Thymus (tissue), 14 donors: ENCODE results near the gene KATNIP. TPM values are rescaled to one million over a fixed set of nuclear protein-coding genes. Genes with fewer than 3 reads are reported as not detected.
A peak's percentile ranks its signal among the peaks of the same experiment; 100 is the strongest.

Experiments
- DNase-seq, 9 donors: peaks; one replicate each; pipeline ENCODE4 v3.0.0-alpha.2; 2013; ENCODE audit warnings: low spot score in 9 of 9, low read depth in 6 of 9, missing footprints in 1 of 9
- H3K27ac ChIP-seq, 2 donors: one replicate each; pipeline ENCODE4 v1.5.1; 2013; ENCODE audit warnings: control low read depth in 1 of 2, low read depth in 1 of 2, low read length in 1 of 2, mild to moderate bottlenecking in 1 of 2, moderate library complexity in 1 of 2
- H3K27me3 ChIP-seq, 2 donors: one replicate each; pipeline ENCODE4 v1.5.1; 2013; ENCODE audit warnings: low read length in 1 of 2; ENCODE audit not compliant: control insufficient read depth in 2 of 2, insufficient read depth in 1 of 2
- H3K36me3 ChIP-seq, 2 donors: one replicate each; pipeline ENCODE4 v1.5.1; 2013; ENCODE audit warnings: low read length in 1 of 2, mild to moderate bottlenecking in 1 of 2, moderate library complexity in 1 of 2; ENCODE audit not compliant: control insufficient read depth in 2 of 2, insufficient read depth in 2 of 2
- H3K4me1 ChIP-seq, 2 donors: one replicate each; pipeline ENCODE4 v1.5.1; 2013; ENCODE audit warnings: low read length in 2 of 2; ENCODE audit not compliant: control insufficient read depth in 2 of 2, insufficient read depth in 2 of 2
- H3K4me3 ChIP-seq, 2 donors: one replicate each; pipeline ENCODE4 v1.5.1; 2013; ENCODE audit warnings: low read length in 2 of 2, control low read depth in 1 of 2, mild to moderate bottlenecking in 1 of 2
- H3K9me3 ChIP-seq, 2 donors: one replicate each; pipeline ENCODE4 v1.5.1; 2013; ENCODE audit warnings: low read length in 1 of 2, mild to moderate bottlenecking in 1 of 2; ENCODE audit not compliant: control insufficient read depth in 2 of 2, insufficient read depth in 1 of 2
- WGBS: extraction: QIAGEN DNeasy Blood & Tissue Kit; methylation state at CpG from one replicate; pipeline ENCODE4 v1.1.7; 2013; 5-methylcytosine and 5-hydroxymethylcytosine counted together
- long read RNA-seq, 10 donors: transcript quantifications; one replicate each; lab custom pipeline, GENCODE V29; 2026
- polyA plus RNA-seq: library from polyadenylated mRNA; stranded (reverse); fragments of 200-250 nt; gene quantifications from one replicate; pipeline ENCODE4 v1.2.3, GENCODE V29; 2013
- total RNA-seq: library from RNA; stranded (reverse); fragments of 120-200 nt; gene quantifications from one replicate; pipeline ENCODE4 v1.2.4, GENCODE V29; 2013
- donor health status: healthy.

KATNIP gene
- total RNA-seq: 6.8 TPM
- polyA plus RNA-seq: 10.4 TPM
- long read RNA-seq, donor 1: 0 reads
- long read RNA-seq, donor 2: 0 reads
- long read RNA-seq, donor 3, partial matches to known transcripts: 0 of 1 reads
- long read RNA-seq, donor 3, other reads (novel, unspliced or antisense): 0 of 1 reads
- long read RNA-seq, donor 4: 0 reads
- long read RNA-seq, donor 5: 0 reads
- long read RNA-seq, donor 6, partial matches to known transcripts: 0 of 1 reads
- long read RNA-seq, donor 6, other reads (novel, unspliced or antisense): 0 of 1 reads
- long read RNA-seq, donor 7: 0 reads
- long read RNA-seq, donor 8: 0 reads
- long read RNA-seq, donor 9: 0 reads
- long read RNA-seq, donor 10: 0 reads

- DNase-seq: peak; percentile 92 to 100 (median 98)
- WGBS: under 1% methylated on average over 59 of the region's 59 CpGs
- Histone ChIP-seq H3K4me3 (peak within 1 kb of the TSS; percentile 77 to 99), H3K27me3 (no peaks in the 10 kb centered on the region), H3K27ac (peak within 1 kb of the TSS; percentile 48 to 60), H3K4me1 (peaks cover 14 to 21% of the 10 kb centered on the region in 2 donors), H3K36me3 (peaks cover 5 to 6% of the 10 kb centered on the region in 2 donors), H3K9me3 (no peaks in the 10 kb centered on the region)
These were observed at the start of gene KATNIP, which contains the start of gene GTF3C1 for GRCh38 chr16:27549746-27550581. Gene KATNIP, plus strand, starts transcription at chr16:27550144. Its CDS starts 27 bp downstream, at chr16:27550171. Gene GTF3C1, minus strand, starts transcription at chr16:27549913. Its CDS starts 23 bp downstream, at chr16:27549890.

DNA sequence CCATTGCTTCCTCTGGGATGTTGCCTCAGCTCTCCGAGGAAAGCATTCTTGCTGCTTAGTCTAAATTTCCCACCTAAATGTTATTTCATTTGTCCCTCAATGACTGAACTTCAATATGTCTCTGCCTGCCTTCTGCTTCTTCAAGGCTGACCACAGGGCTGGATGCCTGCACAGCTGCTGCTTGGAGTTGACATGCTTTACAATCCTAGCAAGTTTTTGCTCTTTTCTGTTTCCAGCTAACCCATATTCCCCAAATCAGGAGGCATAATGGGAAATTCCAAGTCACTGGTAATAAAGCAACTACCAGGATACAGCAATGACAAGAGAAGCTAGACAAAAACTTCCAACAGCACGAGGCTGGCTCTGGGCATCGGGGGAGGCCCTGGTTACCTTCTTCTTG lies 49.1 kb upstream of the KATNIP start:
- Histone ChIP-seq H3K36me3 (peaks cover 81 to 88% of the 10 kb centered on the region in 2 donors), H3K27ac (no peak overlapping the region), H3K4me1 (no peaks in the 10 kb centered on the region), H3K9me3 (no peaks in the 10 kb centered on the region), H3K27me3 (no peaks in the 10 kb centered on the region), H3K4me3 (no peak overlapping the region)
- WGBS: 98% methylated on average over 3 of the region's 3 CpGs
- no peak for DNase-seq

DNA sequence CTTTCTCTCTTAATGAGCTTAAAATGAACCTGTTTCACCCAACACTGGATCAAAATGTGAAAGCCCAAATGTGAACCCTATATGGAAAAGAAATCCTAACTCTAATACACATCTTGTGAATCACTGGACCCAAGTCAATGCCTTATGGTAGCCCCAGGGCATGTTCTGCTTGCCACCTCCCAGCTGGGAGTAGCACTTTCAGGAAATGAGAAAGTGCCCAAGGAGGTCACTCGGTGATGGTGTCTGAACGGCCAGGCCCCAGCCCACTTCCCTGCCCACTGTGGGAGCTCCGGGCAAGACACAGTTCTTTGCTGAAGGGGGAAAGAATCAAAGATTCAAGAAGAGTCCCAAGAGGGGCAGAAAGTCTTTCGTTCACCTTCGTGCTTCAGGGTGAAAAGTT lies 46.3 kb upstream of the KATNIP start:
- no peaks in the 10 kb centered on the region for H3K27me3 ChIP-seq
- peaks cover 83 to 98% of the 10 kb centered on the region in 2 donors for H3K36me3 ChIP-seq
- H3K9me3 ChIP-seq: no peaks in the 10 kb centered on the region
- DNase-seq: no peak
- no peak overlapping the region for H3K4me3 ChIP-seq
- H3K4me1 ChIP-seq: no peaks in the 10 kb centered on the region
- no peak overlapping the region for H3K27ac ChIP-seq
- 96% methylated on average over 5 of the region's 5 CpGs for WGBS

DNA sequence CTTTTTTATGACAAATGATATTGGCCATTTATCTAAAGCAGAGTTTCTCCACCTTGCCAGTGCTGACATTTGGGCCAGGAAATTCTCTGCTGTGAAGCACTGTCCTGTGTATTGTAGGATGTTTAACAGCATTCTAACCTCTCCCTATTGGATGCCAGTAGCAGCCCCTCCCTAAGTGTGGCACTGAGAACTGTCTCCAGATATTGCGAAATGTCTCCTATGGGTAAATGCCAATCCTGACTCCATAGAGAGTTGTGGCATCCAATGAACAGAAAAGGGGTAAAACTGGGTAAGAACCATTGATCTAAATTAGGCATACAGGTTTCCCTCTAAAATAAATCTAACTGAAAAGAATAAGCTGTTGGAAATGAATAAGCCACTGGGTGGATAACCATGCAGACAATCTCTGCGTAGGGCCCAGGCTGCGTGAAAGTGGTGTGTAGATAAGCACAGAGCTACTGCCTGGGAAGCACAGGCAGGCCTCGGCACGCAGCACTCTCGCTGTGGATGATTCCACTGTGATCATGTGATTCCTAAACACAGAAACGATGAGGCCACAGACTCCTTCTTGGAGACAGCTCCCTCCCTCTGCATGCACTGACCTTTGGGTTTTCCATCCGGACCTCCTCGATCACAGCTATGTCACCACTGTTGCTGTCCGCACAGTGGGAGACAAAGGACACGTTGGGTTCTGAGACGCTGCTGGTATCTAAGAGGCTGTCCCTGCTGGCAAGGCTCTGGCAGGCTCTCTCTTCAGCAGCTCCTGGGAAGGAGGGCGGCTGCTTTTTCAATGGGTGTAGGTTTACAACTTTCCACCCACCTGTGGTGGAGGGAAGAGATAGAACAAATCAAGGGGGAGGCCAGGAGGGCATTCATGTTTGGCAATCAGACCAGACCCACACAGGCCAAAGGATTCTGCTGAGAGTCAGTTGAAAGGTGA lies 44.4 kb upstream of the KATNIP start:
- Histone ChIP-seq H3K27me3 (no peaks in the 10 kb centered on the region), H3K27ac (peak overlapping the region in 1 of 2 donors; percentile 51), H3K4me3 (no peak overlapping the region), H3K4me1 (no peaks in the 10 kb centered on the region), H3K36me3 (peaks cover 82 to 90% of the 10 kb centered on the region in 2 donors), H3K9me3 (no peaks in the 10 kb centered on the region)
- 98% methylated on average over 13 of the region's 13 CpGs for WGBS
- DNase-seq: no peak

DNA sequence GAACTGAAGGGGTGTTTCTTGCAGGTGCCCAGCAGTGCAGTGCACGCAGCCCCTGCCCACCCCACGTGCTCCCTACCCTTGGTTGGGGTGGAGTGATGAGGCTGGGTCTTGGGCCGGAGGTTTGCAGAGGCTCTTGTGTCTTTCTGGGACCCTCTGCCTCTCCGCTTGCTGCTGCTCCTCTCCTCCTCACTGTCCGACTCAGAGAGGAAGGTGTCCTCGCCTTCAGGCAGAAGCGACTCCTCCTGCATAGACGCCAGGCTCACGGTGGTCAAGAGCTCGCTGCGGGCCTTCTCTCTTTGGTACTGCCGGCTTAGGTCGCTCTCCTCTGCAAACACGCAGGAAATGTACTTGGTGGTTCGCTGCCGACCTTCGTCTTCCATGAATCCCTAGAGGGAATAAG lies 43.2 kb upstream of the KATNIP start:
- H3K27me3 ChIP-seq: no peaks in the 10 kb centered on the region
- no peaks in the 10 kb centered on the region for H3K4me1 ChIP-seq
- no peak for DNase-seq
- no peak overlapping the region for H3K4me3 ChIP-seq
- WGBS: 97% methylated on average over 17 of the region's 17 CpGs
- no peak overlapping the region for H3K27ac ChIP-seq
- peaks cover 85 to 90% of the 10 kb centered on the region in 2 donors for H3K36me3 ChIP-seq
- no peaks in the 10 kb centered on the region for H3K9me3 ChIP-seq

DNA sequence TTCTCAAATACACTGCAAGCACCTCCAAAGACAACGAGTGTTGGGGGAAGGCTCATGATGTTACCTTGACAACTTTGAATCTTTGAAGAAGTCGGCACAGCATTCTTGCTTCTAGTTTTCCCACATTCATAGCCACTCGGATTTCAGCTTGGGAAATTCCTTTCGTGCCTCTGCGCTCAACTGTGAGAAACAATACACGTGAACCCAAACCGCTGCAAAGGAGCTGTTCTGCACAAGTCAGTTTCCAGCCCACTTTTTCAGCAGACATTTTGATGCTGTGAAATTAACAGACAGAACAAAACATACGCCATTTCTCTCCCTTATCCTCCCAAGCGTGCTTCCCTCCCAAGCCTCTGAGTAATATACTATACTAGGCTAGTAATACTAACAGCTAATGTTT lies 41.5 kb upstream of the KATNIP start:
- no peaks in the 10 kb centered on the region for H3K4me1 ChIP-seq
- DNase-seq: peak in 1 of 9 donors; percentile 22
- WGBS: 97% methylated on average over 9 of the region's 9 CpGs
- no peak overlapping the region for H3K4me3 ChIP-seq
- H3K27ac ChIP-seq: peak overlapping the region in 1 of 2 donors; percentile 43
- no peaks in the 10 kb centered on the region for H3K27me3 ChIP-seq
- peaks cover 70 to 83% of the 10 kb centered on the region in 2 donors for H3K36me3 ChIP-seq
- no peaks in the 10 kb centered on the region for H3K9me3 ChIP-seq

DNA sequence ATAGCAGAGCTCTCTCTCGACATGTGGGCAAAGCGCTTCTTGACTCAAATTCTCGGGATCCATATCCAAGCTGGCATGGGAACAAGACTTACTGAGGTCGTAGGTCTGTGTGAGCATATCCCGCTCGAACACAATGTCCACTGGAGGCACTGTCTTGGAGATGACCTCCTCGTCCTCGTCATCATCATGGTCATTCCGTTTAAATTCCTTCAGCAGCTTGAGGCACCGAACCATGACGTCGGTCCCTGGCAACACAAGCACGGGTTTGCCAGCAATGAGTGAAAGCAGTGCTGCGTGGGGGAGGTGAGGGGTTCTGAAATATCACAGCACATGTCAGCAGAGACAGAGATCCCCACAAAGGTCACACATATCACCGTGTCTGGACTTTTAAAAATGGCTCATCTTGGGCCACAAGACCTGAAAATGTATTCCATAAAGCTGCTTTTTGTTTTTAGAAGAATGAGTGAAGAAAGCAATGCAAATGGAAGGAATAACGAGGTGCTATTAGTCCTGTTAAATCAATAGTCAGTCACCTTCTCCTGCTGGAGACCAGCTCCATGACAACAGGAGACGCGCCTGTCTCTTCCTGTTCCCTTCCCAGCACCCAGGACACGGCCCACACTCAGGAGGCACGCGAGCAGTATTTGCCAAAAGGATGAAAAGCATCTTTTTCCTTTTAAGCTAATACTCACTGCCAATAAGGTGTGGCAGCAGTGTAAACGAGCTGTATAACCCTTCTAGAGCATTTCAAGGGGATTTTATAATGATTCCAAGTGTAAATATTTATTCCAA lies 38.1 kb upstream of the KATNIP start:
- Histone ChIP-seq H3K9me3 (no peaks in the 10 kb centered on the region), H3K4me1 (no peaks in the 10 kb centered on the region), H3K27ac (no peak overlapping the region), H3K4me3 (no peak overlapping the region), H3K36me3 (peaks cover 39 to 66% of the 10 kb centered on the region in 2 donors), H3K27me3 (no peaks in the 10 kb centered on the region)
- no peak for DNase-seq
- 94% methylated on average over 22 of the region's 22 CpGs for WGBS

DNA sequence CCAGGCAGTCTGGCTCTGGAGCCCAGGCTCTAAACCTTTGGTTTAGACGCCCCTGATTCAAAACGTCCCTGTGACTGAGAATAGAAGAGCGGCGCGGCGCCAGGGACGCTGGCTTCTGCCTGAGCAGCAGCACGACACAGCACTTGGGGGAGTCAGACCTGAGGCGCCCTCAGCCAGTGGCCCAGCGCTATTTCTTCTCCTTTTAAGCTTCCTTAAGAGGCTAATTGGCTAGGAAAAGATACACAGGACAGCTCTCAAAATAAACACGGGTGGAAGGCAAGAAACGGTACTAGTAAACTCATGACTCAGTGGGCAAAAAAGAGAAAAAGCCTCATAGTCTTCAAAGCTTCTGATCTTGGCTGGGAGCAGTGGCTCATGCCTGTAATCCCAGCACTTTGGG lies 35.1 kb upstream of the KATNIP start:
- Histone ChIP-seq H3K36me3 (peaks cover 24 to 65% of the 10 kb centered on the region in 2 donors), H3K27ac (no peak overlapping the region), H3K4me3 (no peak overlapping the region), H3K9me3 (no peaks in the 10 kb centered on the region), H3K4me1 (no peaks in the 10 kb centered on the region), H3K27me3 (no peaks in the 10 kb centered on the region)
- DNase-seq: no peak
- 95% methylated on average over 12 of the region's 12 CpGs for WGBS
